ENCODE measurements around the gene ICAM3.

ICAM3 gene

DNA sequence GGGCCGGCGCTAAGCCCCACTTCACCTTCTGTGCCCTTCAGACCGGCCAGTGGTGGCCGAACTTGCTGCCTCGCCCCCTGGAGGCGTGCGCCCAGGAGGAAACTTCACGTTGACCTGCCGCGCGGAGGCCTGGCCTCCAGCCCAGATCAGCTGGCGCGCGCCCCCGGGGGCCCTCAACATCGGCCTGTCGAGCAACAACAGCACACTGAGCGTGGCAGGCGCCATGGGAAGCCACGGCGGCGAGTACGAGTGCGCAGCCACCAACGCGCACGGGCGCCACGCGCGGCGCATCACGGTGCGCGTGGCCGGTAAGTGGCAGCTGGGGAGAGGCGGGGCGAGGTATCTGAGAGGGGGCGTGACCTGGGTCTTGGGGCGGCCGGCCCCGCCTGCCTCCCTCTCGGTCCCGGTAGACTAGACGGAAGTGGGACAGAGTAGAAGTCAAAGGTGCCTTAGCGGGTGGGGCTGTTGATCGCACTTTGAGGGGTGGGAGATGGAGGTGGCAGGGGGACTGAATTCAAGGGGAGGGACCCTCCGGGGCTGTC is 44.0 kb downstream of the ICAM3 start:
- peak in 1 of 10 donors; percentile 84 for DNase-seq
- intact Hi-C loops (cut with DNase I), result no loop called here

- DNase-seq, result no peak
- intact Hi-C loops (cut with DNase I), result no loop called here
Observed at GRCh38 chr19:10294368-10294697, 45.1 kb downstream of the ICAM3 start.

GRCh38 chr19:10293637-10294367 is 45.6 kb downstream of the ICAM3 start:
- DNase-seq, result peak in 1 of 10 donors; percentile 68
- intact Hi-C loops (cut with DNase I), result no loop called here

GRCh38 chr19:10292789-10293636 is 46.4 kb downstream of the ICAM3 start:
- DNase-seq, result peak in 1 of 10 donors; percentile 62
- intact Hi-C loops (cut with DNase I), result no loop called here

DNA sequence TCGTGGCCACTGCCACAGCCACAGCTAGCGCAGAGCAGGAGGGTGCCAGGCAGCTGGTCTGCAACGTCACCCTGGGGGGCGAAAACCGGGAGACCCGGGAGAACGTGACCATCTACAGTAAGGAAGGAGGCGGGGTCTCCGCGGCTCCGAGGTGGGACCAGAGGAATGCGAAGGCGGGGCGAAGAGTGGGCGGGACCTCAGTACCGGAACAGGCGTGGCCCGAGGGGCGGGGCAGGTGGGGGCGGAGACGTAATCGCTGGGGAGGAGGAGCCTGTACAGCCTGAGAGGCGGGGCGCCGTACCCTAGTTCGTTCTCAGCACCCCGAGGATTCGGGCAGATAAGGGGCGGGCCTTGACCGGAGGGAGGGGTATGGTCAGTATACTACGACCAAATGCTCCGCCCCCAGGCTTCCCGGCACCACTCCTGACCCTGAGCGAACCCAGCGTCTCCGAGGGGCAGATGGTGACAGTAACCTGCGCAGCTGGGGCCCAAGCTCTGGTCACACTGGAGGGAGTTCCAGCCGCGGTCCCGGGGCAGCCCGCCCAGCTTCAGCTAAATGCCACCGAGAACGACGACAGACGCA is 47.1 kb downstream of the ICAM3 start:
- intact Hi-C loops (cut with DNase I), result no loop called here
- peak in 8 of 10 donors; percentile 43 to 95 (median 65) for DNase-seq

DNA sequence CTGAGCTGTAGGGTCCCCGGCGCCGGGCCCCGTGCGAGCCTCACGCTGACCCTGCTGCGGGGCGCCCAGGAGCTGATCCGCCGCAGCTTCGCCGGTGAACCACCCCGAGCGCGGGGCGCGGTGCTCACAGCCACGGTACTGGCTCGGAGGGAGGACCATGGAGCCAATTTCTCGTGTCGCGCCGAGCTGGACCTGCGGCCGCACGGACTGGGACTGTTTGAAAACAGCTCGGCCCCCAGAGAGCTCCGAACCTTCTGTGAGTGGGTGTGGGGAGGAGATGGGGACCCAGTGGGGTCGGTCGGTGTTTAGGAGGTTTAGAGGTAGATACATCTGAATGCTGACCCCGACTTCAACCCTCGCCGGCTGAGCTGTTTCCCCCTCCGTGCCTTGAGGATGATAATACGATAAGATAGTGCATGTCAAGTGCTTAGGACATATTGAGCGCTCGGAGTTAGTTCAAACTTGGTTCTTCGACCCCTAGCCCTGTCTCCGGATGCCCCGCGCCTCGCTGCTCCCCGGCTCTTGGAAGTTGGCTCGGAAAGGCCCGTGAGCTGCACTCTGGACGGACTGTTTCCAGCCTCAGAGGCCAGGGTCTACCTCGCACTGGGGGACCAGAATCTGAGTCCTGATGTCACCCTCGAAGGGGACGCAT is 47.7 kb downstream of the ICAM3 start:
- intact Hi-C loops (cut with DNase I), result no loop called here
- no peak for DNase-seq

- DNase-seq, result peak in 6 of 10 donors; percentile 53 to 94 (median 75)
- intact Hi-C loops (cut with DNase I), result no loop called here
Observed at GRCh38 chr19:10290876-10291553, 48.4 kb downstream of the ICAM3 start.

GRCh38 chr19:10290357-10290875 is 49.0 kb downstream of the ICAM3 start:
- peak in 3 of 10 donors; percentile 22 to 87 (median 80) for DNase-seq
- intact Hi-C loops (cut with DNase I), result no loop called here

- DNase-seq, result peak in 8 of 10 donors; percentile 42 to 95 (median 66)
- intact Hi-C loops (cut with DNase I), result no loop called here
Observed at GRCh38 chr19:10289836-10290356, 49.5 kb downstream of the ICAM3 start, which contains the start of gene ICAM5. TSS of gene ICAM5 (plus strand) at chr19:10289952. CDS start at chr19:10290044, 92 bp downstream.

DNA sequence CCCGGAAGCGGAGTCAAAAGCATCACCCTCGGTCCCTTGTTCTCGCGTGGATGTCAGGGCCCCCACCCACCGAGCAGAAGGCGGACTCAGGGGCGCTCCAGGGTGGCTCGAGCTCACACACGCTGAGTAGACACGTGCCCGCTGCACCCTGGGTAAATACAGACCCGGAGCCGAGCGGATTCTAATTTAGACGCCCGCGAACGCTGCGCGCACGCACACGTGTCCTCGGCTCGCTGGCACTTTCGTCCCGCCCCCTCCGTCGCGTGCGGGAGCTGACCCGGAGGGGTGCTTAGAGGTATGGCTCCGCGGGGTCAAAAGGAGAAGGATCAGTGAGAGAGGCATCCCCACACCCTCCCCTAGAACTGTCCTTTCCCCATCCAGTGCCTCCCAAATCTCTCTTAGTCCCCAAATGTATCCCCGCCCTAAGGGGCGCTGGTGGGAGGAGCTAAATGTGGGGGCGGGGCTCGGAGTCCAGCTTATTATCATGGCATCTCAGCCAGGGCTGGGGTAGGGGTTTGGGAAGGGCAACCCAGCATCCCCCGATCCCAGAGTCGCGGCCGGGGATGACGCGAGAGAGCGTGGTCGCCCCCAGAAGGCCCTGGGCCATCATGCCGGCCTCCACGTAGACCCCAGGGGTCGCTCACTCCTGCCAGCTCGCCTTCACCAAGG is 50.1 kb downstream of the ICAM3 start:
- intact Hi-C loops (cut with DNase I), result no loop called here
- DNase-seq, result peak in 6 of 10 donors; percentile 46 to 91 (median 66)

DNA sequence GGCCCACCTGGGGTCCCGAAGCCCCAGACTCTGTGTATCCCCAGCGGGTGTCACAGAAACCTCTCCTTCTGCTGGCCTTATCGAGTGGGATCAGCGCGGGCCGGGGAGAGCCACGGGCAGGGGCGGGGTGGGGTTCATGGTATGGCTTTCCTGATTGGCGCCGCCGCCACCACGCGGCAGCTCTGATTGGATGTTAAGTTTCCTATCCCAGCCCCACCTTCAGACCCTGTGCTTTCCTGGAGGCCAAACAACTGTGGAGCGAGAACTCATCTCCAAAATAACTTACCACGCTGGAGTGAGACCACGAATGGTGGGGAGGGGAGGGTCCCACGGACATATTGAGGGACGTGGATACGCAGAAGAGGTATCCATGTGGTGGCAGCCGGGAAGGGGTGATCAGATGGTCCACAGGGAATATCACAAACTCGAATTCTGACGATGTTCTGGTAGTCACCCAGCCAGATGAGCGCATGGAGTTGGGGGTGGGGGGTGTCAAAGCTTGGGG is 50.7 kb downstream of the ICAM3 start:
- peak in 6 of 10 donors; percentile 50 to 94 (median 64) for DNase-seq

DNA sequence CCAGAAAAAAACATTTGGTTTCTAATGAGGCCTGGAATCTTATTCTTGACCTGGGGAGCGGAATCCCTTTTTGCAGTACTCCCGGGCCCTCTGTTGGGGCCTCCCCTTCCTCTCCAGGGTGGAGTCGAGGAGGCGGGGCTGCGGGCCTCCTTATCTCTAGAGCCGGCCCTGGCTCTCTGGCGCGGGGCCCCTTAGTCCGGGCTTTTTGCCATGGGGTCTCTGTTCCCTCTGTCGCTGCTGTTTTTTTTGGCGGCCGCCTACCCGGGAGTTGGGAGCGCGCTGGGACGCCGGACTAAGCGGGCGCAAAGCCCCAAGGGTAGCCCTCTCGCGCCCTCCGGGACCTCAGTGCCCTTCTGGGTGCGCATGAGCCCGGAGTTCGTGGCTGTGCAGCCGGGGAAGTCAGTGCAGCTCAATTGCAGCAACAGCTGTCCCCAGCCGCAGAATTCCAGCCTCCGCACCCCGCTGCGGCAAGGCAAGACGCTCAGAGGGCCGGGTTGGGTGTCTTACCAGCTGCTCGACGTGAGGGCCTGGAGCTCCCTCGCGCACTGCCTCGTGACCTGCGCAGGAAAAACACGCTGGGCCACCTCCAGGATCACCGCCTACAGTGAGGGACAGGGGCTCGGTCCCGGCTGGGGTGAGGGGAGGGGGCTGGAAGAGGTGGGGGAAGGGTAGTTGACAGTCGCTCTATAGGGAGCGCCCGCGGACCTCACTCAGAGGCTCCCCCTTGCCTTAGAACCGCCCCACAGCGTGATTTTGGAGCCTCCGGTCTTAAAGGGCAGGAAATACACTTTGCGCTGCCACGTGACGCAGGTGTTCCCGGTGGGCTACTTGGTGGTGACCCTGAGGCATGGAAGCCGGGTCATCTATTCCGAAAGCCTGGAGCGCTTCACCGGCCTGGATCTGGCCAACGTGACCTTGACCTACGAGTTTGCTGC is 52.4 kb downstream of the ICAM3 start, which contains the start of gene ICAM4:
ICAM4 (plus strand) TSS at position 153 of the 935 bp plus-strand sequence; CDS start at position 211, 58 bp downstream.
- DNase-seq, result no peak
- intact Hi-C loops (cut with DNase I), result no loop called here

More for the DNA sequence above, 50.7 kb downstream of the ICAM3 start:
- intact Hi-C loops (cut with DNase I), result no loop called here

GRCh38 chr19:10285393-10285792 is 54.0 kb downstream of the ICAM3 start:
- intact Hi-C loops (cut with DNase I), result no loop called here
- no peak for DNase-seq

DNA sequence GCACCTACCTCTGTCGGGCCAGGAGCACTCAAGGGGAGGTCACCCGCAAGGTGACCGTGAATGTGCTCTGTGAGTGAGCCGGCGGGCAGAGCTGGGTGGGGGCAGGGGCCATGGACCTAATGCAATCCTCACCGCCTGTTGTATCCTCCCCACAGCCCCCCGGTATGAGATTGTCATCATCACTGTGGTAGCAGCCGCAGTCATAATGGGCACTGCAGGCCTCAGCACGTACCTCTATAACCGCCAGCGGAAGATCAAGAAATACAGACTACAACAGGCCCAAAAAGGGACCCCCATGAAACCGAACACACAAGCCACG is 54.5 kb downstream of the ICAM3 start:
- intact Hi-C loops (cut with DNase I), result no loop called here
- DNase-seq, result no peak

- intact Hi-C loops (cut with DNase I), result no loop called here
- DNase-seq, result no peak
Observed at GRCh38 chr19:10284065-10284959, 55.1 kb downstream of the ICAM3 start.

Data from posterior cingulate gyrus (tissue), 11 donors.